NCI-H1694 treated with DMSO at 0.1 percent for 48 hours (cell line): ENCODE results near the gene PRKCE.

Source experiments
- DNase-seq: peaks from one replicate; lab custom pipeline; 2025; lab: John Stamatoyannopoulos, UW

The PRKCE gene

DNA sequence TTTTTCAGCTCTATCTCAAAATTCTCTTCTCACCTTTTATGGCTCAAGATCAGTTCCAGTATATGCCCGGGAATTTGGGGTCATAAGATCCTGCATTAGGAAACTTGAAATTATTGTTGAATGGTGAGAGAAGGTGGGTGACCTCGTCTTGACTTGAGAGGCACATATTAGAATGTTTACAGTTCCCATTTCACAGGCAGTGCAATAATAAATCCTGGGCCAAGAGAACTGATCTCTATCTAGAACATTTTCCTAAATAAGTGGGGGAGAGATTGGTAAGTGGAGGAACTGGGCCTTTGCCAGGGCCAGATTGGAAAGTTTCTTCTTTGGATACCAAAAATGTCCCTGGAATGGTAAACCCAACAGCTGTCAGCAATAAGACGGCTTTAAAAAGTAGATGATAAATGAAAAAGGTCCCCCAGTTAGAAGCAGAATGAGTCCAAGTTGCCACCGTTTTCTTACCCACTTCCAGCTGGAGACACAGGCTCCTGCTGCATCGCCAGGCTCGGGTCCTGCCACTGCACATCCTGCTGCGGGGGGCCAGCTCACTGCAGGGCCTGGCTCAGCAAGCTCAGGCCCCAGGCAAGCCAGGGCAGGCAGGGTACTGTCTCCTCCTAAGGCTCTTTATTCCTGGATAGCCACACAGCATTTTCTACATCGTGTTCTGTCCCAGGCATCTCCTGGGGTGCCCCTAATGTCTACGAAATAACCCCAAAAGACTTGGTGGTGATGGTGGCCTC, 519.3 kb downstream of the PRKCE start:
- DNase-seq: peak; percentile 92

DNA sequence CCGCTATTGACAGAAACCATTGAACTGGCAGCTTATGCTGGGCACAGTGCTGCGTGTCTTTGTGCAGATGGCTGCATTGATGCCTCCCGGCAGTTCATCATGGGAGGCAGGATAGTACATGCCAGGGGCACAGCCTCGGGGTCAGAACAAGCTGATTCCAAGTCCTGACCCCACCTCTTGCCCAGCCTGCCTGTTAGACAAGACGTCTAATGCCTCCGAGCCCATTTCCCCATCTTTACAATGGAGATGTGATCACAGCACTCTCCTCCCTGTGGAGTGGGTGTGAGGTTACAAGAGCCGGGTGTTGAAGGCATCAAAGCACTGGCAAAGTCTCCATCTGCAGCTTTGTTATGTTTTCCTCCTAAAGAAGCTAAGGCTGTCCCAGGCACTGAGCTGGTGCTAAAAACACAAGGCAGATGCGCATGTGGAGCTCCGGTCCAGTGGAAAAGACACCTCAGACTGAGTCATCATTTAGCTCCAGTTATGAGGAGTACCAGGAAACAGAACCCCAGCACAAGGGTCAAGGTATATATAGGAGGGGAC, 520.0 kb downstream of the PRKCE start:
- peak; percentile 94 for DNase-seq

DNA sequence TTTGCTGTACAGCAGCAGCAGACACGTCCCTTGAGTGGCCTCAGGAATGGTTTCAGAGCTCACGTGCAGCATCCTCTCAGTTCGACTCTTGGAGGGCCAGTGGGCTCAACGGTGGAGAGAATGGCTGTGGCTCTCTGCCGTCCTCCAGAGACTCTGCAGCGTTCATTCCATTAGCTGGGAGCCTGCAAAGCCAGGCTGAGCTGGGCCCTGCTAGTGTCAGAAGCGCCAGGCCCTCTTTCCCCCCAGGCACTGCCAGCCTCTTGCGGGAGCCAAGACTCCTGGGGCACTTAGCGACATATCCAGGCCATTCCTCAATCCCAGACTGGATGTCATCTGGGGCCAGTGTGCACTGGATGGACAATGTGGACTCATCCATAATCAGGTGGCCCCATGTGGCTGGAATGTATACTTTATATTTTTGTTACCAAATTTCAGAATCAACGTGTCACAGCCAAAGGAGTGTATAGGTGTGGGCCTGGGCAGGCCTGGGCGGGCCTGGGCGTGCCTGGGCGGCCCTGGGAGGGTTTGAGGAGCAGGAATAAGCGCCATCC, 520.6 kb downstream of the PRKCE start:
- peak; percentile 33 for DNase-seq

DNA sequence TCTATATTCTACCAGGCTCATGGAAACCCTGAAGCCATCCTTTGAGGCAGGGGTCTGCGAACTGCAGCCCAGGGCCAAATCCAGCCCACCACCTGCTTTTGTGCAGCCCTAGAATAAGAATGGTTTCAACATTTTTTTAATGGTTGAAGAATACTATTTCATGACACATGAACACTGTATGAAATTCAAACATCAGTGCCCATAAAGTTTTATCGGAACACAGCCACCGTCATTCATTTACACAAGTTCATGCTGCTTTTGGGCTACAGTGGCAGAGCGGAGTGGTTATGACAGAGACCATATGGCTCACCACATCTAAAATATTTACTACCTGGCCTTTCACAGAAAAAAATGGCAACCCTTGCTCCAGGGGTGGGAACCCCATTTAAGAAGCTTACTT, 521.6 kb downstream of the PRKCE start:
- no peak for DNase-seq

GRCh38 chr2:46173636-46174250, 522.3 kb downstream of the PRKCE start:
- DNase-seq: no peak

DNA sequence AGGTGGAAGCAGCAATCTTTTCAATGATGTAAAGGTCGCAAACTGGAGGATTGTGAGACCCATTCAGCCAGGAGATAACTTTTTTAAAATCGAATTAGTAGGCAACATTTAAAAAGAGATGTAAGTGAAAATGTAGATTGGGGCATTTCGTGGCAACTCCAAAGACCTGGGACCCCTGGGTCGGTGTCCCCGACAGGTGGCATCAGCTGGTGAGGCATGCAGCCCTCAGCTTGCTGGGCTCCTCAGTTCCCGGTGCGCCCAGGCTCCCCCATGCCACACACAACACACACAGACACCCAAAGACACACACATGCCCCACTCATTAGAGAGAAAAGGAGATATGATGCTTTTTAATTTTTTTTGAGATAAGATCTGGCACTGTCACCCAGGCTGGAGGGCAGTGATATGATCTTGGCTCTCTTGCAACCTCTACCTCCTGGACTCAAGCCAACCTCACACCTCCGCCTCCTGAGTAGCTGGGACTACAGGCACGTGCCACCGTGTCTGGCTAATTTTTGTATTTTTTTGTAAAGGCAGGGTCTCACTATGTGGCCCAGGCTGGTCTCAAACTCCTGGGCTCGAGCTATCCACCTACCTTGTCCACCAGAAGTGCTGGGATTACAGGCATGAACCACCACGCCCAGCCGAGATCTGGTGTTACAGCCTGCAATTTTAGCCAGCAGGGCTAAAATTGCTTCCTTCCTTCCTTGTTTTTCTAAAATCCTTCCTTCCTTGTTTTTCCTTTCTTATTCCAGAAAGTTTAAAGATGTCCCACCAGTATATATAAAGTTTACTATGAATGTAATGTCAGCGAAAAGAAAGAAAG, 523.1 kb downstream of the PRKCE start:
- no peak for DNase-seq

DNA sequence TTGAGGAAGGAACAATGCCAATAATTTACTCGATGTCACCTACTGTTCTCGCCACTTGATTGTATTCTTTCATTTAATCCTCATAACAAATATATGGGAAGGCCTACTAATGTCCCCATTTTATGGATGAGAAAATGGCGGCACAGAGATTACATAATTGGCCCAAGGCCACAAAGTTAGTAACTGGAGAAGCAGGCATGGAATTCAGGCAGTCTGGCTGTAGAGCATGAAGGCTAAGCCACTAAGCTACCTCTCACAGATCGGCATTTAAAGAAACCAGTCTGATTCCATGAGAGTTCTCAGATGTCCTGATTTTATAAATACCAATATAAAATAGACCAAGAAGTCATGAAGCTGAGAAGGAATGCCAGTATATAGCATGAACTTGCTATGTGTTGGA, 523.9 kb downstream of the PRKCE start:
- DNase-seq: no peak

GRCh38 chr2:46177461-46178089, 526.1 kb downstream of the PRKCE start:
- no peak for DNase-seq

GRCh38 chr2:46179037-46179621, 527.7 kb downstream of the PRKCE start:
- no peak for DNase-seq

- no peak for DNase-seq
These were observed 528.7 kb downstream of the PRKCE start for GRCh38 chr2:46180189-46180588.

DNA sequence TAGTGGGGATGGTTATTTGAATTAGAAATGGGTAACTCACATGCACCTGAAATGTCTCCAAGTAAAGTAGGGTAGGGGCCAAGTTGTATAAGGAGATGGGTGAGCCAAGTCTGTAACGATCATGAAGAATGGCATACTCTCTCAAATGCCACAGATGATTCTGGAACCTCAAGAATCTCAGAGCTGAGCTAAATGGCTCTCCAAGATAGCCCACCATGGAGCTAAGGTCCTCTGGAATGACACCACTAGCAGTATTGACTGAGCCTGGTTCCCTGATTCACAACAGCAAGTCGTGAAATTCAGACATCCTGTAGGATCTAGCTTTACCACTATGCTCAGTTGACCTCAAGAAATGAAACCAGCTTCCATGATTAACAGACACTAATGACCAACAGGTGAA, 529.8 kb downstream of the PRKCE start:
- no peak for DNase-seq

DNA sequence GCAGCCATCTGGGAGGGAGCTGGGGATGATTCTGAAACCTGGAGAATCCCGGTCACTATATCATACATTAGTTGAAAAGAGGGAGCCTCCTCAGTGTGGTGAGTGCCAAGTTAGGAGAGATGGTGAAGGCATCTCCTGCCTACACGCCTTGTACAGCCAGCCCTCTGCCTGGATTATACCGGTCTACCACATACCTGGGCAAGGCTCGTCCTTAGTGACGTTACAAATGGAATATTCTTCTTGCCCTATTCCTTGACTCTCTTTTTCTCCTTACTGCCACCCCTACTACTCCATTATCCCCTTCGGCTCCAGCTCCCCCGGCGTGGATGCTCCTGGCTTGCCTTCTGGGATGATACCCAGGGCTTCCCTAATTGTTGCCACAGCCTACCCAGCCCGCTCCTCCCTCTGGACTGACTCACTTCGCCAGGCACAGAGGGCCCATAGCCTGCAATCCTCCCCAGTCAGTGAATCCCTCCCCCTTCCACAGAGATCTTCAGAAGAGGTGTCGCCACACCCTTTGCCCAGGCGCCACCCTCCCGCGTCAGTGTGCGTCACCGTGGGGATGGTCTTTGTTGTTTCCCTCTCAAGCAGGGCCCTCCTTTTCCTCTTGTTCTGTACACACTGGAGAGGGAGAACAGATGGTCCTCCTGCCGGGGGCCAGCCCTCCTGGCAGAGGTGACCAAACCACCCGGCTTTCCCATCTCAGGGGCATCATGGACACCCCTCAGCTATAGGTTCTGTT, 530.5 kb downstream of the PRKCE start:
- DNase-seq: no peak

DNA sequence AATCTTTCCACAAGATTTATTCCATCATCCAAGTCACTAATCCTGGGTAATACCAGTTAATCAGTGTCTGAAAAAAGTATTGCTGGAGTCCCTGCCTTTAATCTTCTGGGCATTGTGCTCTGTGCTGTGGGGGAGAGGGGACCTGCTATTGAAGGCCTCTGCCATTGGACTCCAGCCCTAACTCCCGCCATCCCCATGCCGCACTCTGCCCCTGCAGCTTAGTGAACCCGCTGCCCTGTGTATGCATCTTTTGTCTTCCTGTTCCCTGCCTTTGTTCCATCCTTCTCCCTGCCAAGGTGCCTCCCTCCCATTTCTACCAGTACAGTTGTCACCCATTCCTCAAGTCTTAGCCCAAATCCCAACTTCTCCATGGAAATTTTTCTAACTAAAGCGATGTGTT, 532.0 kb downstream of the PRKCE start:
- no peak for DNase-seq

GRCh38 chr2:46184794-46185583, 533.5 kb downstream of the PRKCE start:
- DNase-seq: no peak

- no peak for DNase-seq
These were observed 535.7 kb downstream of the PRKCE start for GRCh38 chr2:46187112-46187618.

- DNase-seq: no peak
These were observed 536.7 kb downstream of the PRKCE start for GRCh38 chr2:46188041-46188716.

- DNase-seq: no peak
These were observed 541.9 kb downstream of the PRKCE start for GRCh38 chr2:46193356-46193755.

- DNase-seq: no peak
These were observed 542.4 kb downstream of the PRKCE start for GRCh38 chr2:46193855-46194254.

DNA sequence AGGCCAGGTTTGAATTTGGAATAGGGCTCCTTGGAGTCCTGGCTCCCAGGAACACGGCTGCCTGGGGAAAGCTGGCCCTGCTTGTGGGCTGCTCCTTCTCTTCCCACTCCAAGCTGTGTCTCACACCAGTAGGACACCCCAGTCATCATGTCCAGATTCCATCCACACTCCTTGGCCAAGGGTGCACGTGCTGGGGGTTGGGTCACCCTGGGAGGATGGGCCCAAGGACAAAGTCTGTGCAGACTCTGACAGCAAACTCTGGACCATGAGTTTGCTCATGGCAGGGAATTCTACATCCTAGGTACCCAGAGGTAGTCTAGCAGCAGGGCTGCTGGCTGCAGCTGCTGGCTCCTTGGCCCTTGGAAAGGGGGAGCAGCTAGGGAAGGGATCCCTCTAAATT, 543.4 kb downstream of the PRKCE start:
- no peak for DNase-seq
